GM19438 (cell line): Measurements from ENCODE around the gene KLHDC4.
A peak's percentile ranks its signal among the peaks of the same experiment; 100 is the strongest.
"Not testable (repeated sequence)": the region's sequence is repeated elsewhere in the genome, so short reads cannot be mapped to it uniquely, and the experiment has no call there.

Experiments
- ATAC-seq: cut with Tn5 transposase; IDR thresholded peaks from one replicate; pipeline ENCODE4 v1.9.1; 2021; ENCODE audit warnings: low read depth; ENCODE audit not compliant: unreplicated experiment

The KLHDC4 gene

DNA sequence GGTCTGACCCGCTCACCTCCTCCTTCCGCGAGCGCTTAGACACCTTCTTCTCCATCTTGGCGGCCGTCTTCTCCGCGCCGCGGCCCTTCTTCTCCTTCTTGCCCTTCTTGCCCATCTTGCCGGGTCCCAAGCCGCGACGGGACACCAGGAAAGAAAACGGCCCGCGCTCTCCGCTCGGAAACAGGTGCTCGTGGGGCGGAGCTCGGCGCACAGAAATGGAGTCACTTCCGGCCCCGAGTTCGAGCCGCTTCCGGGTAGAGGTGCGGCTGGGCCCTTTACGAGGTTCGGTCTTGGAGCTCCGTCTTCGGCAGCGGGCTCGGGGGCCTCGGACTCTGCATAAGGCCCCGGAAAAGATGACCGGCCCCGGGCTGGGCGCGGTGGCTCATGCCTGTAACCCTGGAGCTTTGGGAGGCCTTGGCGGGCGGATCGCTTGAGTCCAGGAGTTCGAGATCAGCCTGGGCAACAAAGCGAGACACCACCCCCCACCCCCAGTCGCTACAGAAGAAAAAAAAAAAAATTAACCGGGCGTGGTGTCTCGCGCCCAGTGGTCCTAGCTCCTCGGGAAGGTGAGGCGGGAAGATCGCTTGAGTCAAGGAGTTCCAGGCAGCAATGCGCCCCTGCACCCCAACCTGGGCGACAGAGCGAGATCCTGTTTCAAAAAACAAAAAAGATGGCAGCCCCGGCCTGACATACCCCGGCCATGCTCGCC is at the start of gene KLHDC4:
Gene KLHDC4, minus strand, starts transcription at position 211 of the 709 bp plus-strand sequence. Its CDS starts 96 bp downstream, at position 115.
- peak; percentile 83 for ATAC-seq

DNA sequence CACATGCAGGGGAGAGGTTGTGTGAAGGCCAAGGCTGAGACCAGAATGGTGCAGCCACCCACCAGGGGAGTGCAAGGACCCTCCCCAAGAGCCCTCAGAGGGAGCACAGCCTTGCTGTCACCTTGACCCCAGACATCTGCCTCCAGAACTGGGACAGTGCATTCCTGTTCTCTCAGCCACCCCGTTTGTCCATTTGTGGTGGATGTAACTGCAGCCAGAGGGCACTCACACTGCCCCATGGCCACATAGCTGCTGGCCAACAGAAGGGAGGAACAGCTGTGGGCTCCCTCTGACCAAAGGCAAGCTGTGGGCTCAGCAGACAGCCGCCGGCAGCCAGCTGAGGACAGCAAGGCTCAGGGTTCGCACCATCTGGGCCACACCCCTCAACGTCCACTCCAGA is 49.8 kb upstream of the KLHDC4 start:
- ATAC-seq, result no peak

DNA sequence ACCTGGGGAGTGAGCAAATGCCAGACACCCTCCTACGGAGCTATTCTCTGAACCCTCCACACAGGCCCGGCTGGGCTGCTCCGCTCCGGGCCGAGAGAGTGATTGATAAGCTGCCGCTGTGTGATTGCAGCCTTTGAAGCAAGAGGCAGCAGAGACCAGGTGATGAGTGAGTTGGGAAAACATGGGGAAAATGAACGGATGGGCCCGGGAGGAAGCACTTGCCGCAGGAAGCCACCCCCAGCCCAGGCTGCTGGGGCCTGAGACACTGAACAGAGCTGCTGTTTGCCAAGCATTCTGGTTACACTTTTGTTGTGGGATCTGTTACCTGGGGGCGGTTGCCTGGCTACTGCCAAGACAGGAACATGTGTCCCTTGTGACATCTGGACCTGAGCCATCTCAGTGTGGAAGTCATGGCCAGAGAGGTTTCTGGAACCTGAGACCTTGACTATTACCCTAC is 46.4 kb upstream of the KLHDC4 start:
- no peak for ATAC-seq

DNA sequence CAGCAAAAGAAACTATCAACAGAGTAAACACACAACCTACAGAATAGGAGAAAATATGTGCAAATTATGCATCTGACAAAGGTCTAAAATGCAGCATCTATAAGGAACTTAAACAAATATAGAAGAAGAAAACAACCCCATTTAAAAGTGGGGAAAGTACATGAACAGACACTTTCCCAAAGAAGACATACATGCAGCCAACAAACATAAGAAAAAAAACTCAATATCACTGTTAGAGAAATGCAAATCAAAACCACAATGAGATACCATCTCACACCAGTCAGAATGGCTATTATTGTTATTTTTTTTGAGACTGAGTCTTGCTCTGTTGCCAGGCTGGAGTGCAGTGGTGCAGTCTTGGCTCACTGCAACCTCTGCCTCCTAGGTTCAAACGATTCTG is 45.7 kb upstream of the KLHDC4 start:
- ATAC-seq, result not testable (repeated sequence)

DNA sequence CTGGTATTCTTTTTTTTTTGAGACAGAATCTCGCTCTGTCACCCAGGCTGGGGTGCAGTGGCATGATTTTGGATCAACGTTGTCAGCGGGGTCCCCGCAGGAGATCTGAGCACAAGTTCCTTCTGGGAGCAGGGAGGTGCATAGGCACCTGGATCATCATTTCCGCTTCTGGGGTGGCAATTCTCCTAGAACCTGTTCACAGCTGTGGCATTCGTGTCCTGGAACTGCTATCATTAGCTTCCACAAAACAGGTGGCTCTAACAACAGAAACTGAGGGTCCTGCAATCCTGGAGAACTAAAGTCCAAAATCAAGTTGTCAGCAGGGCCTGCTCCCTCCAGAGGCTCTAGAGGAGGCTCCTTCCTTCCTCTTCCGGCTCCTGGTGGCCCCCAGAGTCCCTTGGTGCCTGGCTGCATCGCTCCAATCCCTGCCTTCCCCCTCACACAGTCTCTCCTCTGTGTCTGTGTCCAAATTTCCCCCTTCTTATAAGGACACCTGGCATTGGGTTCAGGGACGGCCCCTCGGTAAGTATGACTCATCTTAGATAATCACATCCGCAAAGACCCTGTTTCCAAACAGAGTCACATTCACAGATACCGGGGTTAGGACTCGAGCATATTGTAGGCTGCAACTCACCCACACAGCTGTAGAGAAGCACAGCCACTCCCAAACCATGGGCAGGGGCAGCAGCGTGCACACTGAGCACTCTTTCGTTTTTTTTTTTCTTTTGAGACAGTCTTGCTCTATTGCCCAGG is 43.5 kb upstream of the KLHDC4 start:
- ATAC-seq, result peak; percentile 40

DNA sequence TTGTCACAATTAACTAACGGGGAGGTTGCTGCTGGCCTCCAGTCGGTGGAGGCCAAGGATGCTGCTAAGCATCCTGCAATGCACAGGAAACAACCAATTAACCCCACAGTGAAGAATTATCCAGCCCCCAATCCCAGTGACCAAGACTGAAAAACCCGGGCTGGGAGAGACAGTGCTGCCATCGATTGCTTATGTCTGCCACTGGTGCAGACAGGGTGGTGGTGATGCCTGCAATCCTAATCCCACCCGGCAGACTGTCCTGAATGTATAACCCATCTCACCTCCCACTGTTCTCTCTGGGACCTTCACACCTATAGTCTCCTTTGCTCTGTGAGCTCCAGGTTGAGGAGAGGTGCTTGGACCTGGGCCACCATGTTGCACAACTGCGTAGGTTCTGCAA is 42.3 kb upstream of the KLHDC4 start:
- ATAC-seq, result no peak

DNA sequence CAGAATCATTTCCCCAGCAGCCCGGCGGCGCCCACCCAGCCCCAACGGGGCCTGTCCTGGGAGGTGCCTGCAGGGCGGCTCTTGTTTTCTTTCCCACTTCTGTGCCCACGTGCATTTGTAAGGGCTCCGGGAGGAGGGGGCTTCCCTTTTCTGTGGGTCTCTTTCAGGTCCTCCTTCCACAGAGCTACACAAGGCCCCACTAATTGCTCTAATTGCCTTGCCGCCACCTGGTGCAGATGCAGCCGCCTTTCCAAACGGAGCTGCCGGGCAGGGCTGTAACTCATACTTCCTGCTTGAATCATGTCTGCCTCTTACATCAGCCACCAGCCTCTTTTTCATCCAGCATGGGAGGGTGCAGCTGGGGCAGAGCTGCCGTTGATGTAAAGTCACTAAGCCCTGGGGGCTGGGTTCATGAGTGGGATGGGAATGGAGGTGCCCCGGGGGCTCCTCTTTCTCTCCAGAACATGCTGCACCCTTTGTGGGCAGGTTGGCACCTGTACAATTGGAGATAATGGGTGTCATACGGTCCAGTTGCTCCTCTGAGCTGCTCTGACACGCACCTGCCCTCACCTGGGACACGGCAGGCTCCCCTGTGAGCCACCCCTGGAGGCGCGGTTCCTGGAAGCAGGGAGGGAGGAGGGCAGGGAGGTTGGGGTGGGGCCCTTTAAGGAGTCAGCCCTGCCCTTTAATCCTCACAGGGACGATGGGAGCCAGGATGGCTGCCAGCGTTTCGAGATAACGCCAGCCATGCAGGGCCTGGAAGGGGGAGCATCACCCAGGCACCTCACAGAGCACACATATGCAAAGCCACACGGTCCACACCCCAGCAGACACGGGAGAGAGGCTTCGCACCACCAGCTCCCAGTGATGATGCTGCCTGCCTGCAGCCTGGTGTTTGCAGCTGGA is 41.1 kb upstream of the KLHDC4 start:
- ATAC-seq, result no peak

DNA sequence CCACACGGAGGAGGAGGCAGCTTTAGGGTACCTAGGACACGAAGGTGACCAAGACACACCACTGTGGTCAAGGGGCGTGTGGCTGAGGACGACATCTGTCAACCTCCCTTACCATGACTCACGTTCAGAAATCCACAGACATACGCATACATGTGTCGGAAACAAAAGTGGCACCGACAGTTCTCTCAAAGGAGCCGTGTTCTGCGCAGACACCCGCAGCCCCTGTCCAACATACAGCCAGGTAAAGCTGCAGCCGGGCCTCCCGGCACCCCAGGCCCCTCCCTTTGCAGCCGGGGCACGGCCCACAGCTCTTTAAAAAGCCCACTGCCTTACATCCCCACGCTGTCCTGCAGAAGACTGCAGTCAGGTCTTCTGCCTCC is 40.5 kb upstream of the KLHDC4 start:
- ATAC-seq, result no peak

DNA sequence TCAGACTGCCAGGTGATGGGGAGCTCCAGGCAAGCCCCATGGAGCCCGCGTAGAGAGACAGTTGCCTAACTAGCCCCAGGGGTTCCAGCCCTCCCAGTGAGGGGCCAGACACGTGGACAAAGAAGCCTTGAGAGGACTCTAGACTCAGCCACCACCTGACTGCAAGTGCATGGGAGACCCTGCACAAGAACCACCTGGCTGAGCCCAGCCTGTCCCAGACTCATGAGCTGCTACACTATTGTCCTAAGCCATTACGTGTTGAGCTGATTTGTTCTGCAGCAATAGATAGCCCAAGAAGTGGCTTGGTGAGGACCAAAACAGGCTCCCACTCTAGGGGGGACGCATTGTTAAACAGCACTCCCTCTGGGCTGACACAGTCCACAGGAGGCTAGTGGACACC is 37.6 kb upstream of the KLHDC4 start:
- no peak for ATAC-seq

DNA sequence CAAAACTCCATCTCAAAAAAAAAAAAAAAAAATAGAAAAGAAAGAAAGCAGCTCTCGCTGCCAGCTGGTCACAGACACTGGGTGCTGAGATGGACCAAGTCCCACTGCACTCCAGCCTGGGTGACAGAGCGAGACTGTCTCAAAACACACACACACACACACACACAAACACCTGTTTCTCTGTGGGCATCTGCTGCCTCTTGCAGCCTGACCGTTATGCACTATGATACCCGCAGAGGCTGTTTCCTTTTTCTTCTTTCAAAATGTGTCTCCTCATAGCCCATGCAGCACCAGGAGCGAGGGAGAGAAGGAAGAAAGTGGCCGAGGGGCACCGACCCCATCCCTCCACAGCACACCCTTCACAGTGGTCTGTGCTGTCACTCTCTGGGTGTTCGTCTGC is 36.9 kb upstream of the KLHDC4 start:
- no peak for ATAC-seq

DNA sequence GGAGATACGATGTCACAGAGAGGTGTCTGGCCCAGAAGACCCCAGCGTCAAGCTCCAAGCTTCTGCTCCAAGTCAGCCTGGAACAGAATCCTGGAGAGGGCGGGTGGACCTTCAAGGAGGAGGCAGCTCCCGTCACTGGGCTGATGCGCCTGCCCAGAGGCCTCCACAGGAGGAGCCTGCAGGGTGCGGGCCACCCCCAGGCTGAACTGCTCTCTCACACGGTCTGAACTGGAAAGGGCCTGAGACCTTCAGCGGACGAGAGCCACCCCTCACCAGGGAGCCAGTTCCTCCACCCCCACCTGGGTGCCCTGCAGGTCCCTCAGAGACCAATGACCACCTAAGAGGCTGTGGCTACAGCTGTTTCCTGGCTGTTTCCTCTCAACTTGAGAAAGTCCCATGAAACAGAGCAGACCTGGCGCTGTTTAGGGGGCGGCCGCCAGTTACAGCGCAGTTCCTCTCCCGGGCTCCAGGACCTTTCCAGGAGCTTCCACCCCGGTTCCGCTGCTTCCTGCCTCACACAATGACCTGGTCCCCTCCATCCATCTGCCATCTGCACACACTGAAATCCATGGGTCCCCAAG is 36.0 kb upstream of the KLHDC4 start:
- ATAC-seq, result no peak

DNA sequence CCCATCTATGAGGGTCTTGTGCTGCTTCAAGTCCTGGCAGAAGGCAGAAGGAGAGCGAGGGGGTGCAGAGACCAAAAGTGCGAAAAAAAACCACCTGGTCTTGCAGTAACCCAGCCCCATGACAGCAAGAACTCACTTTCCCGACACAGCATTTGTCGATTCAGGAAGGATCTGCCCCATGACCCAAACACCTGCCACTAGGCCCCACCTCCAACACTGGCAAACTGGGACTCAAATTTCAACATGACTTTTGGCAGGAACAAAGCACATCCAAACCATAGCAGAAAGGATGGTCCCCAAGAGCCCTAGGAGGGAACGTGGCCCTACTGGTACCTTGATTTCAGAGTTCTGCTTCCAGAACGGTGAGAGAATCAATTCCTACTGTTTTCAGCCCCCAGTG is 34.7 kb upstream of the KLHDC4 start:
- no peak for ATAC-seq

DNA sequence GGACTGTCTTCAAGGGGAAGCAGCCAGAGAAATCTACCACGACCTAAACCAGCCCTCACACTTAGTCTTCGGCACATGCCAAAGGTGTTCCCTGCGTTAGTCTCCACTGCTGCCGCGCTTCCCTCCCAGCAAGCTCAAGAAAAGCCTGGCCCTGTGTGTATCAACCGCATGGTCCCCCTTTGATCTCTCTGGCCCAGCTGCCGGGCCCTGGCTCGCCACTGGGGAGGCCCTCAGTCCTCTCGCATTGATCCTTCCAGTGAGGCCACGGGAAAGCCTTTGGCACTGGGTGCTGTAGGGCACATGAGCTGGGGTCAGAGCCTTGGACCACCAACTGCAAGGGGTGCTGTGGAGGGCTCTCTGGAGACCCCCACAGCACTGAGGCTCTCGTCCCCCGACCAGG is 29.6 kb upstream of the KLHDC4 start:
- no peak for ATAC-seq

DNA sequence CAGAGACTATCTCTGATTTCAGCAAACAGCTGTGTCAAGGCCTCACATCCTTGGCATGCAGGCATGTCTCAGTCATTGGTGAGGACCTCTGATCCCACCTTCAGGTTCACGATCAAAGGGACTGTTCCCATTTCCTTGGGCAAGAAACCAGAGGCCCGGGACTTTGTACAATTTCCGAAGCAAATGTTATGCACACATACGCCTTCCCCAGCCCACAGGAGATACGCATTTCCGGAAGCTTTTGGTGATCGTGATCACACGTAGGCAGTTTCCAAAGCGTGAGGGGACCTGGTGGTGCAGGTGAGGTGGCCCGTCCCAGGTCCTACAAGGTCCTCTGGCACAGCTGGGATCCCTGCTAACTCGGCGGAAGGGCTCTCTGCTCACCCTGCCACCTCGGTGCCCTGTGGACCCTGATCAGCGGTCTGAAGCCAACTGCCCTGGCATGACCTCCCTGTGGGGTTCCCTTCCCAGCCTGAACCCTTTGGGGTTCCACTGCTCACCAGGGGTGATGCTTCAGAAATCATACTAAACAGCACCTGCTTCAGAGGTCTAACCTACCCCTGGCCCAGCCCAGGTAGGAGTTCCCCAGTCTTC is 28.8 kb upstream of the KLHDC4 start:
- no peak for ATAC-seq

DNA sequence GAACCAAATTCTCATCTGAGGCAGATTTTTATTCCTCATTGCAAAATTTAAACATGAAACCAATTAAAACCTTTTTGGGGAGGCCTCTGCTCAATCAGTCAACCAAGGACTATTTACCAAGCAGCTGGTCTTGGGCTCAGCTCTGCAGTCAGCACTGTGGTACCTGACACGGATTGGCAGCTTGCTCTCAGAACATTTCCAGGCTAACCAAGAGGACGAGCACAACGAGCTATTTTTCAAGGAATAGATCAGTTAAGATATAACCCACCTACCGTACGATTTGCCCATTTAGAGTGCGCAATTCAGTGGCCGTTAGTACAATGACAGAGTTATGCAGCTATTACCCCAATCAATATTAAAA is 26.4 kb upstream of the KLHDC4 start:
- no peak for ATAC-seq

DNA sequence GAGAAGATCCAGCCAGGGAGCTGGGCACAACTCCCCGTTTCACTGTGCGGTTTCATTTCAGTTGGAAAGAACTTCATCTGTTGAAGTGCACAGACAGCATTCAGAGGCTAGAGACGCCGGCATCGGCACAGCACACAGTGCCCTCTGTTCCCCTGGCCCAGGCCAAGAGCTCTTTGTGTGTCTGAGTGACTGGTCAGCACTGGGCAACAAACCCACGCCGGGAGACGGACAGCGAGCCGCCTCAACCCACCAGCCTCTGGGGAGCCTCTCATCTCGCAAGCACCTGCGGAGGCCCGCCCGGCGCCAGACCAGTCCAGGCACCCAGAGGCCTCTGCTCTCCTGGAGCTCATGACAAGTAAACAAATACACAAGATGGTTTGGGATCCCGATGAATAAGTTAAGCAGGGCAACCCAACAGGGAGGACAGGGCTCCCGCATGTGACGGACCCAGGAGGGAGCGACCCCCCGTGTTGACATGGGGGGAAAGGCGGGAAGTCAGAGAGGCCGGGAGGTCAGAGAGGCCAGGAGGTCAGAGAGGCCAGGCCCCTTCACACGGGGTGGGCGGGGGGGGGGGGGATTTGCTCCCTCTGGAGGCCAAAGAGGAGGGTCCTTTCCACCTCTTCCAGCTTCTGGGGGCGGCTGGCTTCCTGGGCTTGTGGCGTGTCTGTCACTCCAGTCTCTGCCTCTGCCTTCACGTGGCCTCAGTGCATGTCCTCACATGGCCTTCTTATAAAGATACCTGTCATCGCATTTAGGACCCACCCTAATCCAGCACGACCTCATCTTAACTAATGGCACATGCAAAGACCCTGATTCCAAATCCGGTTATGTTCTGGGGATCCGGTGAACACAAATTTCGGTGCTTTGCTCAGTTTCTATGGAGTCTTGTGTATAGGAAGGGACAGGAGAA is 25.8 kb upstream of the KLHDC4 start:
- no peak for ATAC-seq

DNA sequence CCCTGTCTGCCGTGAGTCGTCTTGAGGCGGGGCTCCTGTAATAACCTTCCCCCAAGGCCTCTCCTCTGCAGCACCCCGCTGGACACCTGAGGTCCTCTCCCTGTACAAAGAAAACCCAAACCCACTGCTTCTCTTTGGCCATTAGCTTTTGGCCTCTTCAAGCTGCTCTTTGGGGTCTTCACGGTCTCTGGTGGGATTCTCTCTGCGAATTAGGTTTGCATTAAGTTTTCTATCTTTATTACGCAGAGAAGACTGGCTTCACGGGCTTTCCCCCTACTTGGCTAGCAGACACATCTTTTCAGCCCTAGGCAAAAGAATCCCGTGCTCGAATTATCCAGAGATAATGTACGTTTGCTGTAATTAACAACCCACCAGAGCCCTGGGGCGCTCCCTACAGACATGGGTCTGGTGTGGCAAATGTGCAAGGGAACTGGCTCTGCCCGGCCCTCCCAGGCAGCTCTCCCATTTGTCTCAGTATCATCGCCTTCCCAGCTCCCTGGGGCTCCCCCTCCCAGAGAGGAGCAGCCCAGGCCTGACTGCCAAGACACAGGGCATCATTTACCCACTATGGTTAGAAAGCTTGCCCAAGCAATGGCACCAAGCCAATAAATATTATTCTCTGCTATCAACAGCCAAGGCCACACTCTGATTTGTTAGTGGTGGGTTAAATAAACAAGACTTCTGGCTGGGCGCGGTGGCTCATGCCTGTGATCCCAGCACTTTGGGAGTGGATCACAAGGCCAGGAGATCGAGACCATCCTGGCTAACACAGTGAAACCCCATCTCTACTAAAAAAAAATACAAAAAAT is 24.7 kb upstream of the KLHDC4 start:
- ATAC-seq, result no peak

DNA sequence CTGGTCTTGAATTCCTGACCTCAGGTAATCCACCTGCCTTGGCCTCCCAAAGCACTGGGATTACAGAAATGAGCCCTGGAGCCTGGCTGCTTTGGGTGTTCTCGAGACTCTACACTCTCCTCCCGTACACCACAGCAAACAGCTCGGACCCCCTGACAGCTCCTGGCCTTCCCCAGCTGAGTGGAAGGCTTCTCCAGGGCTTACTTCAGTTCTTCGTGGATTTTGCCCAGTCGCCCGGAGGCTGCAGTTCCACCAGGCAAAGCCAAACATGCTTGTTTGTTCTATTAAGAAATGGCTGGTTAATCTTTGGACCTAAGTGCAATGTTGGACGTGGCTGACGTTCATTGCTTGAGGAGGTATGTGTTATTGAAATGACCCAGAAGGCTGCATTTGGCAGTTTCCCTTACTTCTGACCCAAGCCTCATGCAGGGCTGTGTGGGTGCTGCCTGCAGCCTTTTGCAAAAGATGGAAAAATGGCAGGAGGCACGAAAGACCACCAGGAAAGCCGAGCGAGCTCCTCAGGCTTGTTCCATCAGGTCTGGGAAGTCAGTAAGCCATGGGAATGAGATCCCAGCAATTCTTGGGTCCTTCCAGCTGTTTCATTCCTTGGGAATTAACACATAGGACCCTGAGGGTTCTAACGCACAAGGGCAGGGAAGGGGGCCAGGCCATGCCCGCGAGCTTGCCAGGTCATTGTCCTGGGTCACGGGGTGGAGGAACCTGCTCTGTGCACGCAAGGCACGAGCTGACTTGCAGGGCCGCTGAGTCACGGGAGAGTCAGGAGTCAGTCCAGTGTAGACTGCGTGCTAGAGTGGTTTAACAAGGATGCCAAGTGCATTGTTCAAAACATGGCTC is 23.9 kb upstream of the KLHDC4 start:
- ATAC-seq, result no peak
